ENCODE data around the gene PROM1. TPM values are rescaled to one million over a fixed set of nuclear protein-coding genes. Genes with fewer than 3 reads are reported as not detected.

Gene PROM1
- polyA plus RNA-seq, 2 donors, result 0.37 to 0.47 TPM

- Histone ChIP-seq H3K4me1 (ENCODE audit: control insufficient read depth in 2 of 2, insufficient read depth in 2 of 2, low read length in 1 of 2) (no peaks in the 10 kb centered on the region), H3K9me3 (ENCODE audit: control insufficient read depth in 2 of 2, insufficient read depth in 1 of 2, low read depth in 1 of 2, low read length in 1 of 2) (no peaks in the 10 kb centered on the region), H3K4me3 (ENCODE audit: low read depth in 1 of 2, low read length in 2 of 2) (no peak overlapping the region), H3K36me3 (ENCODE audit: control insufficient read depth in 2 of 2, insufficient read depth in 2 of 2, low read length in 1 of 2) (no peaks in the 10 kb centered on the region), H3K27ac (ENCODE audit: low read depth in 2 of 2, low read length in 1 of 2) (no peak overlapping the region), H3K27me3 (ENCODE audit: control insufficient read depth in 1 of 2, insufficient read depth in 2 of 2, low read length in 2 of 2) (no peaks in the 10 kb centered on the region)
- WGBS, 2 donors, result 74 to 77% methylated on average over 3 of the region's 3 CpGs
These were observed 27.0 kb upstream of the PROM1 start for GRCh38 chr4:16110661-16111290.

GRCh38 chr4:16110199-16110598 lies 26.4 kb upstream of the PROM1 start:
- Histone ChIP-seq H3K4me1 (ENCODE audit: control insufficient read depth in 2 of 2, insufficient read depth in 2 of 2, low read length in 1 of 2) (no peaks in the 10 kb centered on the region), H3K9me3 (ENCODE audit: control insufficient read depth in 2 of 2, insufficient read depth in 1 of 2, low read depth in 1 of 2, low read length in 1 of 2) (no peaks in the 10 kb centered on the region), H3K27ac (ENCODE audit: low read depth in 2 of 2, low read length in 1 of 2) (no peak overlapping the region), H3K36me3 (ENCODE audit: control insufficient read depth in 2 of 2, insufficient read depth in 2 of 2, low read length in 1 of 2) (no peaks in the 10 kb centered on the region), H3K4me3 (ENCODE audit: low read depth in 1 of 2, low read length in 2 of 2) (no peak overlapping the region), H3K27me3 (ENCODE audit: control insufficient read depth in 1 of 2, insufficient read depth in 2 of 2, low read length in 2 of 2) (no peaks in the 10 kb centered on the region)

GRCh38 chr4:16109256-16109655 lies 25.4 kb upstream of the PROM1 start:
- WGBS, 2 donors, result 93 to 95% methylated on average over 6 of the region's 6 CpGs
- H3K36me3 ChIP-seq (ENCODE audit: control insufficient read depth in 2 of 2, insufficient read depth in 2 of 2, low read length in 1 of 2), result no peaks in the 10 kb centered on the region

GRCh38 chr4:16106956-16107355 lies 23.1 kb upstream of the PROM1 start:
- no peak overlapping the region for H3K27ac ChIP-seq (ENCODE audit: low read depth in 2 of 2, low read length in 1 of 2)
- 83 to 85% methylated on average over 6 of the region's 6 CpGs for WGBS, 2 donors
- no peaks in the 10 kb centered on the region for H3K27me3 ChIP-seq (ENCODE audit: control insufficient read depth in 1 of 2, insufficient read depth in 2 of 2, low read length in 2 of 2)
- no peaks in the 10 kb centered on the region for H3K9me3 ChIP-seq (ENCODE audit: control insufficient read depth in 2 of 2, insufficient read depth in 1 of 2, low read depth in 1 of 2, low read length in 1 of 2)
- H3K4me1 ChIP-seq (ENCODE audit: control insufficient read depth in 2 of 2, insufficient read depth in 2 of 2, low read length in 1 of 2), result no peaks in the 10 kb centered on the region
- H3K36me3 ChIP-seq (ENCODE audit: control insufficient read depth in 2 of 2, insufficient read depth in 2 of 2, low read length in 1 of 2), result no peaks in the 10 kb centered on the region
- H3K4me3 ChIP-seq (ENCODE audit: low read depth in 1 of 2, low read length in 2 of 2), result no peak overlapping the region

More at GRCh38 chr4:16109256-16109655, 25.4 kb upstream of the PROM1 start:
- Histone ChIP-seq H3K27ac (ENCODE audit: low read depth in 2 of 2, low read length in 1 of 2) (no peak overlapping the region), H3K27me3 (ENCODE audit: control insufficient read depth in 1 of 2, insufficient read depth in 2 of 2, low read length in 2 of 2) (no peaks in the 10 kb centered on the region), H3K4me3 (ENCODE audit: low read depth in 1 of 2, low read length in 2 of 2) (no peak overlapping the region), H3K9me3 (ENCODE audit: control insufficient read depth in 2 of 2, insufficient read depth in 1 of 2, low read depth in 1 of 2, low read length in 1 of 2) (no peaks in the 10 kb centered on the region), H3K4me1 (ENCODE audit: control insufficient read depth in 2 of 2, insufficient read depth in 2 of 2, low read length in 1 of 2) (no peaks in the 10 kb centered on the region)

- Histone ChIP-seq H3K36me3 (ENCODE audit: control insufficient read depth in 2 of 2, insufficient read depth in 2 of 2, low read length in 1 of 2) (no peaks in the 10 kb centered on the region), H3K9me3 (ENCODE audit: control insufficient read depth in 2 of 2, insufficient read depth in 1 of 2, low read depth in 1 of 2, low read length in 1 of 2) (no peaks in the 10 kb centered on the region), H3K4me1 (ENCODE audit: control insufficient read depth in 2 of 2, insufficient read depth in 2 of 2, low read length in 1 of 2) (no peaks in the 10 kb centered on the region), H3K27me3 (ENCODE audit: control insufficient read depth in 1 of 2, insufficient read depth in 2 of 2, low read length in 2 of 2) (no peaks in the 10 kb centered on the region), H3K27ac (ENCODE audit: low read depth in 2 of 2, low read length in 1 of 2) (no peak overlapping the region), H3K4me3 (ENCODE audit: low read depth in 1 of 2, low read length in 2 of 2) (no peak overlapping the region)
- WGBS, 2 donors, result 52 to 59% methylated on average over 2 of the region's 2 CpGs
These were observed 20.7 kb upstream of the PROM1 start for GRCh38 chr4:16104520-16104919.

GRCh38 chr4:16102356-16102755 lies 18.5 kb upstream of the PROM1 start:
- 91 to 92% methylated on average over 7 of the region's 7 CpGs for WGBS, 2 donors
- Histone ChIP-seq H3K36me3 (ENCODE audit: control insufficient read depth in 2 of 2, insufficient read depth in 2 of 2, low read length in 1 of 2) (no peaks in the 10 kb centered on the region), H3K4me3 (ENCODE audit: low read depth in 1 of 2, low read length in 2 of 2) (no peak overlapping the region), H3K27ac (ENCODE audit: low read depth in 2 of 2, low read length in 1 of 2) (no peak overlapping the region), H3K9me3 (ENCODE audit: control insufficient read depth in 2 of 2, insufficient read depth in 1 of 2, low read depth in 1 of 2, low read length in 1 of 2) (no peaks in the 10 kb centered on the region), H3K27me3 (ENCODE audit: control insufficient read depth in 1 of 2, insufficient read depth in 2 of 2, low read length in 2 of 2) (no peaks in the 10 kb centered on the region), H3K4me1 (ENCODE audit: control insufficient read depth in 2 of 2, insufficient read depth in 2 of 2, low read length in 1 of 2) (no peaks in the 10 kb centered on the region)

- Histone ChIP-seq H3K27me3 (ENCODE audit: control insufficient read depth in 1 of 2, insufficient read depth in 2 of 2, low read length in 2 of 2) (no peaks in the 10 kb centered on the region), H3K36me3 (ENCODE audit: control insufficient read depth in 2 of 2, insufficient read depth in 2 of 2, low read length in 1 of 2) (no peaks in the 10 kb centered on the region), H3K4me3 (ENCODE audit: low read depth in 1 of 2, low read length in 2 of 2) (no peak overlapping the region), H3K4me1 (ENCODE audit: control insufficient read depth in 2 of 2, insufficient read depth in 2 of 2, low read length in 1 of 2) (no peaks in the 10 kb centered on the region), H3K9me3 (ENCODE audit: control insufficient read depth in 2 of 2, insufficient read depth in 1 of 2, low read depth in 1 of 2, low read length in 1 of 2) (no peaks in the 10 kb centered on the region), H3K27ac (ENCODE audit: low read depth in 2 of 2, low read length in 1 of 2) (no peak overlapping the region)
- 84% methylated on average over 1 of the region's 1 CpG for WGBS, 2 donors
These were observed 17.0 kb upstream of the PROM1 start for GRCh38 chr4:16100833-16101232.

- no peaks in the 10 kb centered on the region for H3K27me3 ChIP-seq (ENCODE audit: control insufficient read depth in 1 of 2, insufficient read depth in 2 of 2, low read length in 2 of 2)
- 91 to 94% methylated on average over 4 of the region's 4 CpGs for WGBS, 2 donors
- H3K27ac ChIP-seq (ENCODE audit: low read depth in 2 of 2, low read length in 1 of 2), result no peak overlapping the region
- H3K4me1 ChIP-seq (ENCODE audit: control insufficient read depth in 2 of 2, insufficient read depth in 2 of 2, low read length in 1 of 2), result no peaks in the 10 kb centered on the region
- H3K36me3 ChIP-seq (ENCODE audit: control insufficient read depth in 2 of 2, insufficient read depth in 2 of 2, low read length in 1 of 2), result no peaks in the 10 kb centered on the region
- no peak overlapping the region for H3K4me3 ChIP-seq (ENCODE audit: low read depth in 1 of 2, low read length in 2 of 2)
- peaks cover 0 to 3% of the 10 kb centered on the region in 2 donors for H3K9me3 ChIP-seq (ENCODE audit: control insufficient read depth in 2 of 2, insufficient read depth in 1 of 2, low read depth in 1 of 2, low read length in 1 of 2)
These were observed 9.0 kb upstream of the PROM1 start for GRCh38 chr4:16092682-16093319.

- Histone ChIP-seq H3K4me3 (ENCODE audit: low read depth in 1 of 2, low read length in 2 of 2) (no peak overlapping the region), H3K9me3 (ENCODE audit: control insufficient read depth in 2 of 2, insufficient read depth in 1 of 2, low read depth in 1 of 2, low read length in 1 of 2) (peaks cover 0 to 3% of the 10 kb centered on the region in 2 donors), H3K27ac (ENCODE audit: low read depth in 2 of 2, low read length in 1 of 2) (no peak overlapping the region), H3K27me3 (ENCODE audit: control insufficient read depth in 1 of 2, insufficient read depth in 2 of 2, low read length in 2 of 2) (no peaks in the 10 kb centered on the region), H3K4me1 (ENCODE audit: control insufficient read depth in 2 of 2, insufficient read depth in 2 of 2, low read length in 1 of 2) (no peaks in the 10 kb centered on the region), H3K36me3 (ENCODE audit: control insufficient read depth in 2 of 2, insufficient read depth in 2 of 2, low read length in 1 of 2) (no peaks in the 10 kb centered on the region)
- WGBS, 2 donors, result 81 to 82% methylated on average over 2 of the region's 2 CpGs
These were observed 6.4 kb upstream of the PROM1 start for GRCh38 chr4:16090096-16090705.

- Histone ChIP-seq H3K4me1 (ENCODE audit: control insufficient read depth in 2 of 2, insufficient read depth in 2 of 2, low read length in 1 of 2) (no peaks in the 10 kb centered on the region), H3K9me3 (ENCODE audit: control insufficient read depth in 2 of 2, insufficient read depth in 1 of 2, low read depth in 1 of 2, low read length in 1 of 2) (peaks cover 0 to 3% of the 10 kb centered on the region in 2 donors), H3K36me3 (ENCODE audit: control insufficient read depth in 2 of 2, insufficient read depth in 2 of 2, low read length in 1 of 2) (no peaks in the 10 kb centered on the region), H3K4me3 (ENCODE audit: low read depth in 1 of 2, low read length in 2 of 2) (no peak overlapping the region), H3K27me3 (ENCODE audit: control insufficient read depth in 1 of 2, insufficient read depth in 2 of 2, low read length in 2 of 2) (peaks cover 4% of the 10 kb centered on the region in 2 donors), H3K27ac (ENCODE audit: low read depth in 2 of 2, low read length in 1 of 2) (no peak overlapping the region)
- WGBS, 2 donors, result 90 to 95% methylated on average over 3 of the region's 3 CpGs
These were observed 5.3 kb upstream of the PROM1 start for GRCh38 chr4:16089156-16089555.

Data from esophagus (tissue), 2 donors.